Right lobe of liver (tissue), 4 donors: ENCODE results near the gene TESK1.
"Not testable (repeated sequence)": the region's sequence is repeated elsewhere in the genome, so short reads cannot be mapped to it uniquely, and the experiment has no call there.

Experiments
- POLR2A ChIP-seq: fragments of 450-650 bp; IDR thresholded peaks from one replicate; pipeline ENCODE4 v1.6.1; 2017; ENCODE audit warnings: antibody characterized with exemption, mild to moderate bottlenecking
- TF ChIP-seq, protein P1 (sequence below), 4 donors: fragments of 200-600 bp in 3 of 4; fragments of 450-650 bp in 1 of 4; IDR thresholded peaks; one replicate each; pipeline versions ENCODE4 v1.5.1 to v1.8.0; 2016 to 2022; ENCODE audit warnings: antibody characterized with exemption in 4 of 4, mild to moderate bottlenecking in 2 of 4
- donor health status: DM: no; HTN: no; CAD: no.
- donor health status: DM: no; HTN: no; CAD: no.
- donor health status: DM: no; HTN: yes; CAD: no.

DNA sequence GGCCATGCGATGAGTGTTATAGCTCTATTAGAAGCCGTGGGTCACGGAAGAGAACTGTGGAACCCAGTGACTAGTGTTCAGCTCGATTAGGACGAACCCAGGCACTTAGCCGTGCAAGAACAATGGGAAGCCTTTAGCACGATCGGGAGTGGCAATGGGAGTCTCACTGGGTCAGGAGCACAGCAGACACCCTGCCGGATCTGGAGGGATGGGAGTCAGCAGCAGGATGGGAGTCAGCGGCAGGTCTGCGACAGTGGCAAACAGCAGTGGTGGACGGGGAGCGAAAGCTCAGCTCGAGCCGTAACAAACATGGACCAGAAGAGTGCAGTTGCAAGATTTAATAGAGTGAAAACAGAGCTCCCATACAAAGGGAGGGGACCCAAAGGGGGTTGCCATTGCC is 35.4 kb downstream of the TESK1 start:
- TF ChIP-seq, protein P1, sequence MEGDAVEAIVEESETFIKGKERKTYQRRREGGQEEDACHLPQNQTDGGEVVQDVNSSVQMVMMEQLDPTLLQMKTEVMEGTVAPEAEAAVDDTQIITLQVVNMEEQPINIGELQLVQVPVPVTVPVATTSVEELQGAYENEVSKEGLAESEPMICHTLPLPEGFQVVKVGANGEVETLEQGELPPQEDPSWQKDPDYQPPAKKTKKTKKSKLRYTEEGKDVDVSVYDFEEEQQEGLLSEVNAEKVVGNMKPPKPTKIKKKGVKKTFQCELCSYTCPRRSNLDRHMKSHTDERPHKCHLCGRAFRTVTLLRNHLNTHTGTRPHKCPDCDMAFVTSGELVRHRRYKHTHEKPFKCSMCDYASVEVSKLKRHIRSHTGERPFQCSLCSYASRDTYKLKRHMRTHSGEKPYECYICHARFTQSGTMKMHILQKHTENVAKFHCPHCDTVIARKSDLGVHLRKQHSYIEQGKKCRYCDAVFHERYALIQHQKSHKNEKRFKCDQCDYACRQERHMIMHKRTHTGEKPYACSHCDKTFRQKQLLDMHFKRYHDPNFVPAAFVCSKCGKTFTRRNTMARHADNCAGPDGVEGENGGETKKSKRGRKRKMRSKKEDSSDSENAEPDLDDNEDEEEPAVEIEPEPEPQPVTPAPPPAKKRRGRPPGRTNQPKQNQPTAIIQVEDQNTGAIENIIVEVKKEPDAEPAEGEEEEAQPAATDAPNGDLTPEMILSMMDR (IDR thresholded peaks at IDR 0.05), result not testable (repeated sequence)
- TF ChIP-seq POLR2A, result not testable (repeated sequence)
